Stimulated activated CD4-positive, alpha-beta T cell treated with anti-CD3 and anti-CD28 coated beads, Interleukin-1b, Interleukin-23, amount 100 ng/mL, for 24 hours (primary cell): ENCODE data around the gene AKR1C1.
"Not testable (repeated sequence)": the region's sequence is repeated elsewhere in the genome, so short reads cannot be mapped to it uniquely, and the experiment has no call there.

ENCODE experiments used
- DNase-seq, 4 experiments: peaks; one replicate each; pipeline ENCODE4 v3.0.0-alpha.2; 2020; ENCODE audit warnings: low read depth in 4 of 4, low spot score in 1 of 4

Gene AKR1C1

GRCh38 chr10:4962876-4963814, at the start of gene AKR1C1:
Gene AKR1C1, plus strand, starts transcription at chr10:4963415. Its CDS starts 30 bp downstream, at chr10:4963445.
- not testable (repeated sequence) for DNase-seq

GRCh38 chr10:4914213-4914850, 48.9 kb upstream of the AKR1C1 start:
- DNase-seq: no peak

- no peak for DNase-seq
These were observed 47.0 kb upstream of the AKR1C1 start for GRCh38 chr10:4916086-4916716.

GRCh38 chr10:4918236-4918635, 45.0 kb upstream of the AKR1C1 start:
- no peak for DNase-seq

- DNase-seq: not testable (repeated sequence)
These were observed 38.7 kb upstream of the AKR1C1 start for GRCh38 chr10:4924482-4924881.

- no peak for DNase-seq
These were observed 36.8 kb upstream of the AKR1C1 start for GRCh38 chr10:4926400-4926799.

GRCh38 chr10:4931587-4931986, 31.6 kb upstream of the AKR1C1 start:
- DNase-seq: no peak

- DNase-seq: no peak
These were observed 28.7 kb upstream of the AKR1C1 start for GRCh38 chr10:4934391-4934987.

- no peak for DNase-seq
These were observed 25.9 kb upstream of the AKR1C1 start for GRCh38 chr10:4937346-4937745.

GRCh38 chr10:4939224-4940072, 23.8 kb upstream of the AKR1C1 start:
- DNase-seq: no peak

GRCh38 chr10:4940073-4940428, 23.2 kb upstream of the AKR1C1 start:
- DNase-seq: not testable (repeated sequence)

- DNase-seq: not testable (repeated sequence)
These were observed 22.3 kb upstream of the AKR1C1 start for GRCh38 chr10:4940909-4941308.

- no peak for DNase-seq
These were observed 21.5 kb upstream of the AKR1C1 start for GRCh38 chr10:4941540-4942330.

- DNase-seq: not testable (repeated sequence)
These were observed 20.3 kb upstream of the AKR1C1 start for GRCh38 chr10:4942931-4943330.

- not testable (repeated sequence) for DNase-seq
These were observed 19.8 kb upstream of the AKR1C1 start for GRCh38 chr10:4943416-4943815.

GRCh38 chr10:4943821-4944220, 19.4 kb upstream of the AKR1C1 start:
- DNase-seq: no peak

GRCh38 chr10:4944841-4945240, 18.4 kb upstream of the AKR1C1 start:
- DNase-seq: no peak

- no peak for DNase-seq
These were observed 17.2 kb upstream of the AKR1C1 start for GRCh38 chr10:4945766-4946717.
